22Rv1 (cell line): ENCODE measurements around the gene PCBP2.
"Not testable (repeated sequence)": the region's sequence is repeated elsewhere in the genome, so short reads cannot be mapped to it uniquely, and the experiment has no call there.

Experiments used
- CTCF ChIP-seq: fragments of 450-650 bp; IDR thresholded peaks from 2 replicates; pipeline ENCODE4 v1.5.1; 2017; ENCODE audit warnings: mild to moderate bottlenecking
- ZFX ChIP-seq: fragments of 450-650 bp; IDR thresholded peaks from 2 replicates; pipeline ENCODE4 v1.6.1; 2017; ENCODE audit warnings: antibody characterized with exemption, borderline replicate concordance

- TF ChIP-seq CTCF, ZFX: not testable (repeated sequence)
These were observed 34.5 kb upstream of the PCBP2 start for GRCh38 chr12:53417291-53417816.
